Mesothelial cell of epicardium (in vitro differentiated cells): ENCODE results near the gene CALCOCO1. TPM values are rescaled to one million over a fixed set of nuclear protein-coding genes. Genes with fewer than 3 reads are reported as not detected.
A peak's percentile ranks its signal among the peaks of the same experiment; 100 is the strongest.

ENCODE experiments used
- DNase-seq, 2 experiments: peaks; one replicate each; pipeline ENCODE4 v3.0.0; 2021; ENCODE audit warnings: low spot score in 2 of 2; ENCODE audit not compliant: unreplicated experiment in 2 of 2
- H3K27ac Mint-ChIP-seq: 2 replicates; pipeline ENCODE4 v1.8.0; 2021; ENCODE audit warnings: mixed read lengths
- H3K27me3 Mint-ChIP-seq: 2 replicates; pipeline ENCODE4 v1.8.0; 2021; ENCODE audit warnings: low read depth, mixed read lengths
- H3K36me3 Mint-ChIP-seq: 2 replicates; pipeline ENCODE4 v1.8.0; 2021; ENCODE audit warnings: mixed read lengths
- H3K4me1 Mint-ChIP-seq: 2 replicates; pipeline ENCODE4 v1.8.0; 2021; ENCODE audit warnings: mixed read lengths
- H3K4me3 Mint-ChIP-seq: 2 replicates; pipeline ENCODE4 v1.8.0; 2021; ENCODE audit warnings: mild to moderate bottlenecking, moderate library complexity, mixed read lengths
- H3K9me3 Mint-ChIP-seq: 2 replicates; pipeline ENCODE4 v1.8.0; 2021; ENCODE audit warnings: mixed read lengths
- total RNA-seq: library from RNA; stranded (reverse); gene quantifications from 3 replicates; pipeline ENCODE4 v1.2.1, GENCODE V29; 2021
- TF ChIP-seq, protein P1 (sequence below): fragments of 200-600 bp; sonication (generic); IDR thresholded peaks from one replicate; pipeline ENCODE4 v1.5.0; 2021; ENCODE audit warnings: antibody characterized with exemption; ENCODE audit not compliant: unreplicated experiment

Gene CALCOCO1
- total RNA-seq, 1 donor from 2014 or later, result 130 TPM

GRCh38 chr12:53699678-53700025, 27.6 kb downstream of the CALCOCO1 start:
- Mint-ChIP-seq H3K36me3 (no peaks in the 10 kb centered on the region), H3K9me3 (no peaks in the 10 kb centered on the region), H3K27ac (no peak overlapping the region), H3K27me3 (peaks cover 95% of the 10 kb centered on the region), H3K4me1 (peaks cover 21% of the 10 kb centered on the region), H3K4me3 (no peak overlapping the region)
- no peak for DNase-seq
- TF ChIP-seq, protein P1, sequence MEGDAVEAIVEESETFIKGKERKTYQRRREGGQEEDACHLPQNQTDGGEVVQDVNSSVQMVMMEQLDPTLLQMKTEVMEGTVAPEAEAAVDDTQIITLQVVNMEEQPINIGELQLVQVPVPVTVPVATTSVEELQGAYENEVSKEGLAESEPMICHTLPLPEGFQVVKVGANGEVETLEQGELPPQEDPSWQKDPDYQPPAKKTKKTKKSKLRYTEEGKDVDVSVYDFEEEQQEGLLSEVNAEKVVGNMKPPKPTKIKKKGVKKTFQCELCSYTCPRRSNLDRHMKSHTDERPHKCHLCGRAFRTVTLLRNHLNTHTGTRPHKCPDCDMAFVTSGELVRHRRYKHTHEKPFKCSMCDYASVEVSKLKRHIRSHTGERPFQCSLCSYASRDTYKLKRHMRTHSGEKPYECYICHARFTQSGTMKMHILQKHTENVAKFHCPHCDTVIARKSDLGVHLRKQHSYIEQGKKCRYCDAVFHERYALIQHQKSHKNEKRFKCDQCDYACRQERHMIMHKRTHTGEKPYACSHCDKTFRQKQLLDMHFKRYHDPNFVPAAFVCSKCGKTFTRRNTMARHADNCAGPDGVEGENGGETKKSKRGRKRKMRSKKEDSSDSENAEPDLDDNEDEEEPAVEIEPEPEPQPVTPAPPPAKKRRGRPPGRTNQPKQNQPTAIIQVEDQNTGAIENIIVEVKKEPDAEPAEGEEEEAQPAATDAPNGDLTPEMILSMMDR, result no peak

GRCh38 chr12:53698948-53699677, 28.1 kb downstream of the CALCOCO1 start:
- TF ChIP-seq, protein P1, result no peak
- Mint-ChIP-seq H3K4me1 (peaks cover 27% of the 10 kb centered on the region), H3K36me3 (no peaks in the 10 kb centered on the region), H3K9me3 (no peaks in the 10 kb centered on the region), H3K27ac (no peak overlapping the region), H3K4me3 (no peak overlapping the region), H3K27me3 (peaks cover 95% of the 10 kb centered on the region)
- no peak for DNase-seq

DNA sequence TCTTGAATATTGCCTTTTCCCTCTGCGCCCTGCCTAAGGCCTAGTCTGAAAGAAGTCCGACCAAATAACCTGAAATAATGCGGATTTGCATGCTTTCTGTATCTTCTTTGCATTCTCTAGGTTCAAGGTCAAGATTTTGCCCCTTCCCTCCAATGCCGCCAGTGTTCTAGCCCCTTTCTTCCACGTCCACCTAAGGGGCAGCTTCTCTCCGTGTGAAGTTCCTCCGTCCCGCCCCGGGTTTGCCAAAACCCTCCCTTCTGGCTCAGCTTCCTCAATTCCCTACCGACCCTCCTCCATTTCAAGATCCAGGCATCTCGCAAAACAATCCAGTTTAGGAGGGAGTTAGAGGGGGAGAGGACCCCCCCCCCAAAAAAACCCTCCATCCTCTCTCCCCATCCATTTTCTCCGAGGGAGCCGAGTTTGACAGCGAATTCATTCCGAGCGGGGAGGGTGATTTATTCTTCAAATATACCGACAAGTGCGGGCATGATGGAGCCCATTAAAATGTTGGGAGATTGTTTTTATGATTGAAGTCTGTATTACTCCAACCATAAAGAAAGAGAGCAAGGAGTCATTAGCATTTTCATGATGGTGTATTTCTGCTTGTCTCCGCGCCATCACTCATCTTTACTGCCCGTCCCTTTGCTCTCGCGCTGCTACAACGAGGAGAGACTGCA, 30.5 kb downstream of the CALCOCO1 start:
- Mint-ChIP-seq H3K27me3 (peaks cover 88% of the 10 kb centered on the region), H3K9me3 (peaks cover under 1% of the 10 kb centered on the region), H3K27ac (peak overlapping the region; percentile 89), H3K4me1 (peaks cover 27% of the 10 kb centered on the region), H3K36me3 (no peaks in the 10 kb centered on the region), H3K4me3 (peak overlapping the region; percentile 61)
- no peak for DNase-seq
- TF ChIP-seq, protein P1, result no peak

- TF ChIP-seq, protein P1, result no peak
- Mint-ChIP-seq H3K36me3 (no peaks in the 10 kb centered on the region), H3K27me3 (peaks cover 86% of the 10 kb centered on the region), H3K4me3 (peak overlapping the region; percentile 61), H3K27ac (peak overlapping the region; percentile 89), H3K4me1 (peaks cover 27% of the 10 kb centered on the region), H3K9me3 (peaks cover 4% of the 10 kb centered on the region)
- DNase-seq, result peak in 1 of 2 experiments; percentile 66
Measured at GRCh38 chr12:53696285-53696654, 31.0 kb downstream of the CALCOCO1 start.

DNA sequence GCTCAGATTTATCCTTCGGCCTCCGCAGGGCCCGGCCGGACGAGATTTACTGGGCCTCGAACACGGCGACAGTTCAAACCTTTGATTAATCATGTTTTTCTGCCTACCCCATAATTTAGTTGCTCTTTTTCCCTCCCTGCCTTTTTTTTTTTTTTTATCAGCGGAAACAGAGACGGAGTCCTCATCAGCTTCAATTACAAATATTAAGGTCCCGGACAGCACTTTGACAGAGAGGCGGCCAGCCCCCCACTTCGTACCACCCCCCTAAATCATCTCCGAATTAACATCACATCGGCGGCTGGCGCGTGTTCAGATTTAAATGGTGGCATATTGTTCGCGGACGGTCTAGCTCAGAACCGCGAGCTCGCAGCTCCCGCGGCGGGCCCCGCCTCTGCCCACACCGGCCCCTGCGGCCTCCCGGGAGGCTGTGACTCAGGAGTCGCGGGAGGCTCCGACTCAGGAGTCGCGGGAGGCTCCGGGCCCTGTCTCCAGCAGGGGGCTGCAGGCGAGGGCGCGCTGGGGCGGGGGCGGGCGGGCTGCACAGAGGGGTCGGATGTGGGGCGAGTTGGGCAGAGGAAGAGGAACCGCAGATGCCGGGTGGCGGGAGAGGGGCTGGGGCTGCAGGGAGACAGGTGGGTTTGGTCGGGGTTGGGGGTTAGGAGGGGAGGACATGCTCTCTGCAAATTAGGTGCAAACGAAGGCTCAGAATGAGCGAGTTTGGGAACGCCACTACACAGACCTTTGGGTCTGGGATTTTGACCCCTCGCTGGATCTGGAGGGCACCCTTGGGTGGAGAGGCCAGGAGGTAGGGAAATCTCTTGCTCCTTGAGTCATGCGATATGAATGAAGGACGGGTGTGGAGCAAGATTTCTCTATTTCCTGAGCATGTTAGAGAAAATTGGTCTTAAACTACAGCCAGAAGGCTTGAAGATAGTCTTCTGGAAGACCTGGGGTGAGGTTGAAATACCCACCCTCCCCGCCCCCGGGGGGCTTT, 31.8 kb downstream of the CALCOCO1 start:
- Mint-ChIP-seq H3K27ac (peak overlapping the region; percentile 21), H3K4me3 (peak overlapping the region; percentile 61), H3K9me3 (peaks cover 4% of the 10 kb centered on the region), H3K36me3 (no peaks in the 10 kb centered on the region), H3K4me1 (peaks cover 27% of the 10 kb centered on the region), H3K27me3 (peaks cover 84% of the 10 kb centered on the region)
- peak; percentile 35 to 59 for DNase-seq
- TF ChIP-seq, protein P1, result no peak
